Measurements from ENCODE around the gene NRCAM. TPM values are rescaled to one million over a fixed set of nuclear protein-coding genes. Genes with fewer than 3 reads are reported as not detected.

The NRCAM gene
- total RNA-seq, 2 donors from 2014 or later, result 17.9 to 28.2 TPM

DNA sequence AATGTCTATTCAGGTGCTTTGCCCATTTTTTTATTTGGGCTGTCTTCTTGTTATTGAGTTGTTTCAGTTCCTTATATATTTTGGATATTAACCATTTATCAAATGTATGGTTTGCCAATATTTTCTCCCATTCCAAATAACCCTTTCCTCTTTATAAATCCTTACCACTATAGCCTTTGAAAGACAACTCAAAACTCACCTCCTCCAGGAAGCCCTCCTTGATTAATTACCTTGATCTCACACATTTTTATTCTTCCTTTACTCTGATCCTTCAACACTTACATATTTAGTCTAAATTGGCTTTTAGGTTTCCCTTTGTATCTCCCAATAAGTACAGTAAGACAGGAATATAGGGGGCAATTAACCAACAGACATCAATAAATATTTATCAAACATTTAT lies 42.9 kb downstream of the NRCAM start:
- no peaks in the 10 kb centered on the region for H3K27me3 ChIP-seq (ENCODE audit: control insufficient read depth, insufficient read depth, low read length, poor library complexity, severe bottlenecking)
- no peak overlapping the region for H3K27ac Mint-ChIP-seq
- no peak overlapping the region for H3K27ac ChIP-seq (ENCODE audit: low read depth, low read length)
- H3K4me3 ChIP-seq (ENCODE audit: low read length), result no peak overlapping the region
- H3K36me3 Mint-ChIP-seq (ENCODE audit: low read depth), result peaks cover 2% of the 10 kb centered on the region
- no peak overlapping the region for H3K9ac ChIP-seq (ENCODE audit: extremely low read depth, low read length, poor library complexity, severe bottlenecking)
- no peaks in the 10 kb centered on the region for H3K9me3 ChIP-seq (ENCODE audit: control insufficient read depth, low read length)
- no peak overlapping the region for H3K4me3 Mint-ChIP-seq
- no peaks in the 10 kb centered on the region for H3K36me3 ChIP-seq (ENCODE audit: control insufficient read depth, insufficient read depth, low read length)
- no peak for DNase-seq
- H3K9me3 Mint-ChIP-seq, result no peaks in the 10 kb centered on the region
- H3K27me3 Mint-ChIP-seq (ENCODE audit: insufficient read depth), result no peaks in the 10 kb centered on the region
- TF ChIP-seq, protein P1, sequence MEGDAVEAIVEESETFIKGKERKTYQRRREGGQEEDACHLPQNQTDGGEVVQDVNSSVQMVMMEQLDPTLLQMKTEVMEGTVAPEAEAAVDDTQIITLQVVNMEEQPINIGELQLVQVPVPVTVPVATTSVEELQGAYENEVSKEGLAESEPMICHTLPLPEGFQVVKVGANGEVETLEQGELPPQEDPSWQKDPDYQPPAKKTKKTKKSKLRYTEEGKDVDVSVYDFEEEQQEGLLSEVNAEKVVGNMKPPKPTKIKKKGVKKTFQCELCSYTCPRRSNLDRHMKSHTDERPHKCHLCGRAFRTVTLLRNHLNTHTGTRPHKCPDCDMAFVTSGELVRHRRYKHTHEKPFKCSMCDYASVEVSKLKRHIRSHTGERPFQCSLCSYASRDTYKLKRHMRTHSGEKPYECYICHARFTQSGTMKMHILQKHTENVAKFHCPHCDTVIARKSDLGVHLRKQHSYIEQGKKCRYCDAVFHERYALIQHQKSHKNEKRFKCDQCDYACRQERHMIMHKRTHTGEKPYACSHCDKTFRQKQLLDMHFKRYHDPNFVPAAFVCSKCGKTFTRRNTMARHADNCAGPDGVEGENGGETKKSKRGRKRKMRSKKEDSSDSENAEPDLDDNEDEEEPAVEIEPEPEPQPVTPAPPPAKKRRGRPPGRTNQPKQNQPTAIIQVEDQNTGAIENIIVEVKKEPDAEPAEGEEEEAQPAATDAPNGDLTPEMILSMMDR (conservative IDR thresholded peaks at IDR 0.05), result no peak
- H3K4me1 ChIP-seq (ENCODE audit: control insufficient read depth, insufficient read depth, low read length), result no peaks in the 10 kb centered on the region
- H3K4me1 Mint-ChIP-seq, result peaks cover 11% of the 10 kb centered on the region

DNA sequence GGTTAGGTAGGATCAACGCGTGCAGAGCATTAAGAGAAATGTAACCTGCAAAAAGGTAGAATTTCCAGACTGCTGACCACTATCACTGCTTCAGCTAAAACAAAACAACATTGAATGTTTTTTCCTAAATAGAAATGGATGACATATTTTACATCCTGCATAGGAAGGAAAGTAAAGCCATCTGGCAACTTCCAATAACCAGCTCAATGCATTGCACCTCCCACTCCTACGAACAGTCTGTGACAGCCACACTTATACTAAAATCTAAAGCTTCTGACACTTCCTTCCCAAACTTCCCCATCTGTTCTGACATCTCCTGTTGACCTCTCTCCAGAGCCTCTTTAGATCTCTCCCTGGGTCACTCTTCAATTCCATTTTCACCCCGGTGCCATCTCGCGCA lies 47.1 kb downstream of the NRCAM start:
- H3K36me3 ChIP-seq (ENCODE audit: control insufficient read depth, insufficient read depth, low read length), result no peaks in the 10 kb centered on the region
- H3K9me3 ChIP-seq (ENCODE audit: control insufficient read depth, low read length), result no peaks in the 10 kb centered on the region
- TF ChIP-seq, protein P1 (conservative IDR thresholded peaks at IDR 0.05), result no peak
- Mint-ChIP-seq H3K4me1 (peaks cover 9% of the 10 kb centered on the region), H3K27ac (no peak overlapping the region), H3K4me3 (no peak overlapping the region), H3K27me3 (ENCODE audit: insufficient read depth) (no peaks in the 10 kb centered on the region), H3K9me3 (no peaks in the 10 kb centered on the region), H3K36me3 (ENCODE audit: low read depth) (peaks cover 2% of the 10 kb centered on the region)
- H3K9ac ChIP-seq (ENCODE audit: extremely low read depth, low read length, poor library complexity, severe bottlenecking), result no peak overlapping the region
- H3K4me3 ChIP-seq (ENCODE audit: low read length), result no peak overlapping the region
- 89 to 96% methylated on average over 1 to 6 of the region's 6 CpGs for WGBS, 2 experiments (ENCODE audit: insufficient coverage in 1 of 2, insufficient read length in 1 of 2)
- H3K4me1 ChIP-seq (ENCODE audit: control insufficient read depth, insufficient read depth, low read length), result no peaks in the 10 kb centered on the region
- no peaks in the 10 kb centered on the region for H3K27me3 ChIP-seq (ENCODE audit: control insufficient read depth, insufficient read depth, low read length, poor library complexity, severe bottlenecking)
- H3K27ac ChIP-seq (ENCODE audit: low read depth, low read length), result no peak overlapping the region
- no peak for DNase-seq

DNA sequence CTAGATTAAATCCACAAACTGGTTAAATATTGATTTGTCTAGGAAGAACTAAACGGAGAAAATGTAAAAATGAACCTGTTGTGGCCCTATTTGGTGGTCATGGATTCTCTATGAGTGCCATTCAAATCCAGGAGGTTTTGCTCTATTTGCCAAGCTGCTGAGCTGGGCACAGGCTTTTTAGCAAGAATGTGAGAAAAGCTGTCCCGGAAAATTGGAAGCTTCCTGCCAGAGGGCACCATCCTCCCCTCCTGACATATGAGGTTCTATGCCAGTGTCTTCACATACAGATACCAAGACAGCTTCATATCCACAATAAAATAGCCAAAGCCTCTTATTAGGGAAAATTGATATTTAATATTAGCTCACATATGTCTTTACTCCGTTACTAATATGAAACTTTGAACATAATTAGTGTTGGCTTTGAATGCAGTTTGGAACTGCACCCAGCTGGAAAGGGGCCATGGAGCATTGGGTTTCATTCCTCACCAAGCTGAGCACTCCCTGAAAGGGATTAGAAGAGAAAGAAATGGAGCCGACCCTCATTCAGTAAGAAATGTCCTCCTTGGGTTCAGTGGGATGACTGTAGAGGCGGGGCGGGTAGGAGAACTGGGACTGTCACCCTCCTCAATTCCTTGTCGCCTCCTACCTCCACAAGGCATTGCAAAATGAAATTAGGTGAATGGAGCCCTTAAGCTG lies 47.8 kb downstream of the NRCAM start:
- Histone ChIP-seq H3K27ac (ENCODE audit: low read depth, low read length) (no peak overlapping the region), H3K9ac (ENCODE audit: extremely low read depth, low read length, poor library complexity, severe bottlenecking) (no peak overlapping the region), H3K27me3 (ENCODE audit: control insufficient read depth, insufficient read depth, low read length, poor library complexity, severe bottlenecking) (no peaks in the 10 kb centered on the region), H3K36me3 (ENCODE audit: control insufficient read depth, insufficient read depth, low read length) (no peaks in the 10 kb centered on the region), H3K4me1 (ENCODE audit: control insufficient read depth, insufficient read depth, low read length) (no peaks in the 10 kb centered on the region), H3K9me3 (ENCODE audit: control insufficient read depth, low read length) (no peaks in the 10 kb centered on the region), H3K4me3 (ENCODE audit: low read length) (no peak overlapping the region)
- DNase-seq, result no peak
- peaks cover 5% of the 10 kb centered on the region for H3K4me1 Mint-ChIP-seq
- WGBS, 2 experiments (ENCODE audit: insufficient coverage in 1 of 2, insufficient read length in 1 of 2), result 90 to 93% methylated on average over 3 to 7 of the region's 7 CpGs
- H3K27ac Mint-ChIP-seq, result no peak overlapping the region
- no peaks in the 10 kb centered on the region for H3K27me3 Mint-ChIP-seq (ENCODE audit: insufficient read depth)
- no peak overlapping the region for H3K4me3 Mint-ChIP-seq
- no peaks in the 10 kb centered on the region for H3K9me3 Mint-ChIP-seq
- peaks cover 2% of the 10 kb centered on the region for H3K36me3 Mint-ChIP-seq (ENCODE audit: low read depth)
- TF ChIP-seq, protein P1 (conservative IDR thresholded peaks at IDR 0.05), result no peak
